Heart left ventricle (tissue), 13 donors: ENCODE data around the gene FUBP1.

ENCODE experiments used
- CTCF ChIP-seq, 12 donors: fragments of 200-600 bp; sonication (generic) in 4 of 12; IDR thresholded peaks; one replicate each; pipeline versions ENCODE4 v1.5.0 to v1.8.0; 2018 to 2022; ENCODE audit warnings: antibody characterized with exemption in 12 of 12, mild to moderate bottlenecking in 5 of 12
- POLR2A ChIP-seq, 2 donors: fragments of 450-650 bp; IDR thresholded peaks; one replicate each; pipeline ENCODE4 v1.6.1; 2017; ENCODE audit warnings: antibody characterized with exemption in 2 of 2, mild to moderate bottlenecking in 2 of 2, moderate library complexity in 2 of 2
- donor health status: ischemic (EF 13 %, LVEDD 7.1; RV severe dilation, severe dysfunction).
- donor health status: DM: no; HTN: yes; CAD: no.
- donor health status: DM: no; HTN: no; CAD: no.
- donor health status: ischemic (EF 25% LVEDD 6.9; RV normal size, moderate dysfunction).
- donor health status: ischemic (EF 25% LVEDD 5.7; RV mildly dilated, moderate dysfunction).
- donor health status: ischemic (EF 35%, LVEDD 5.7; RV mildly dilated, moderate dysfunction).
- donor health status: nonischemic (EF 11% LVEDD 7.7; RV severe dilation, severe dysfunction).
- donor health status: DM: yes; HTN: yes; CAD: no.
- donor health status: PGD.
- donor health status: ischemic (EF 29% LVEDD 5.4; RV normal size, mild dysfunction).
- donor health status: nonischemic (EF 23%, LVEDD 6.1; RV moderate dilation, normal function).

GRCh38 chr1:77991638-77992037 lies 12.8 kb upstream of the FUBP1 start:
- TF ChIP-seq CTCF (IDR thresholded peaks at IDR 0.05) (no peak), POLR2A (IDR thresholded peaks at IDR 0.05) (no peak)
